HEK293 (cell line): ENCODE measurements around the gene SMARCA2.

Source experiments
- ZNF274 ChIP-seq, 2 experiments: fragments of 200-500 bp in 1 of 2; fragments of 450-650 bp in 1 of 2; sonication (Bioruptor generic) in 1 of 2; formaldehyde crosslinking in 1 of 2; IDR thresholded peaks; 2 replicates each; pipeline versions ENCODE4 v1.5.1 to v1.6.1; 2014 to 2016; ENCODE audit warnings: borderline replicate concordance in 1 of 2, inconsistent platforms in 1 of 2, low read length in 1 of 2, missing biosample characterization in 1 of 2, missing genetic modification characterization in 1 of 2
- ZNF670 ChIP-seq: fragments of 450-650 bp; formaldehyde crosslinking; IDR thresholded peaks from 2 replicates; pipeline ENCODE4 v1.5.1; 2016; ENCODE audit warnings: missing biosample characterization, missing genetic modification characterization, low read depth

GRCh38 chr9:2029666-2030170, 14.6 kb downstream of the SMARCA2 start:
- TF ChIP-seq ZNF274 (IDR thresholded peaks at IDR 0.05; ENCODE audit: low read length) (no peak), ZNF274 (tag by site-specific recombination; IDR thresholded peaks at IDR 0.05; ENCODE audit: borderline replicate concordance) (no peak), ZNF670 (tag by site-specific recombination) (no peak)
